ENCODE measurements around the gene UVRAG.

DNA sequence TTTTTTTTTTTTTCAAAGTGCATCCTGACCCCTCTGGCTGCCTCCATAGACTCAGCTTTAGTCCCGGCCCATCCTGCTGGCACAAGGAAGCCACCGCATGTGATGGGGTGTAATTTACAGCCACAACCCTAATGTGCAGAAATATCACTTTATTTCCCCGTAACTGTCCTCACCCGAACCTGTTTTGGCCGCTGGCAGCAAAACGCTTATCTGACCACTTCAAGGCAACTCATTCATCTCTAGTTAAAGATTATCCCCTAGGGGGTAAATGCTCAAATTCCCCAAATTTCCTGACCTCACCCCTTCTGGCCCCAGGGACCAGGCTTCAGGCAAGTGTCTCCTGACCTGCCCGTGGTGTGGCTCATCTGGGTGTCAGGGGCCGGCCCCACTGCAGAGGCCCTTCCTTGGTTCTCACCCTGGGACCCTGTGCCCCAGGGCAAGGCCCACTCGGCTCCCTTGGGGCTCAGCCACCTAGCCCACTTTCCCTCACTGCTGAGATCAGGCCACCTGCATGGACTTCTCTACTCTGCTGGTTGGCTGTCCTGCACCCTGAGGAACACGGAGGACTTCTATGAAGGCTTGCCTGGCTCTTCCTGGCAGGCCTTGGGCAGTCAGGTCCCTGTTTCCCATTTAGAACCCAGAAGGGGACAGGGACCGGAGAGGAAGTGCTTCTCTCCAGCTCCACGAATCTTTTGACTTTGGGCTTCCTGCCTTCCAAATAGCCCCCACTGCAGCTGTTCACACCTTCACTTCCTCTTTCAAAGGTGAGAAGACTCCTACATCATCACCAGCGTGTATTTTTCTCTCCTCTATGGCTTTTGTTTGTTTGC, 337.9 kb downstream of the UVRAG start:
- TF ChIP-seq POLR2A (IDR thresholded peaks at IDR 0.05) (no peak), EP300 (IDR thresholded peaks at IDR 0.05) (no peak)
- TF ChIP-seq, protein P1, sequence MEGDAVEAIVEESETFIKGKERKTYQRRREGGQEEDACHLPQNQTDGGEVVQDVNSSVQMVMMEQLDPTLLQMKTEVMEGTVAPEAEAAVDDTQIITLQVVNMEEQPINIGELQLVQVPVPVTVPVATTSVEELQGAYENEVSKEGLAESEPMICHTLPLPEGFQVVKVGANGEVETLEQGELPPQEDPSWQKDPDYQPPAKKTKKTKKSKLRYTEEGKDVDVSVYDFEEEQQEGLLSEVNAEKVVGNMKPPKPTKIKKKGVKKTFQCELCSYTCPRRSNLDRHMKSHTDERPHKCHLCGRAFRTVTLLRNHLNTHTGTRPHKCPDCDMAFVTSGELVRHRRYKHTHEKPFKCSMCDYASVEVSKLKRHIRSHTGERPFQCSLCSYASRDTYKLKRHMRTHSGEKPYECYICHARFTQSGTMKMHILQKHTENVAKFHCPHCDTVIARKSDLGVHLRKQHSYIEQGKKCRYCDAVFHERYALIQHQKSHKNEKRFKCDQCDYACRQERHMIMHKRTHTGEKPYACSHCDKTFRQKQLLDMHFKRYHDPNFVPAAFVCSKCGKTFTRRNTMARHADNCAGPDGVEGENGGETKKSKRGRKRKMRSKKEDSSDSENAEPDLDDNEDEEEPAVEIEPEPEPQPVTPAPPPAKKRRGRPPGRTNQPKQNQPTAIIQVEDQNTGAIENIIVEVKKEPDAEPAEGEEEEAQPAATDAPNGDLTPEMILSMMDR (IDR thresholded peaks at IDR 0.05), result no peak

Measured in ovary (tissue), 3 donors.